PC-9 (cell line): ENCODE data around the gene VCAN. TPM values are rescaled to one million over a fixed set of nuclear protein-coding genes. Genes with fewer than 3 reads are reported as not detected.

Experiments used
- BruUV-seq: library from RNA; stranded (reverse); fragments of 400-500 nt; replicated peaks from 2 replicates; lab custom pipeline; 2021; lab: Mats Ljungman, UMichigan
- CTCF ChIA-PET: fragments of 300-600 bp; sonication (Branson Sonifier 250); formaldehyde crosslinking; loops from one replicate; lab custom pipeline; 2022; ENCODE audit warnings: antibody characterized with exemption; lab: Charles Lee
- POLR2A ChIA-PET: fragments of 300-600 bp; sonication (Branson Sonifier 250); formaldehyde crosslinking; loops from one replicate; lab custom pipeline; 2022; ENCODE audit warnings: antibody characterized with exemption; ENCODE audit not compliant: unreplicated experiment; lab: Charles Lee
- DNase-seq, 2 experiments: peaks; one replicate each; pipeline versions ENCODE4 v3.0.0 to v3.0.0-alpha.2; 2015 to 2022; ENCODE audit warnings: mixed read lengths in 1 of 2
- H2AFZ ChIP-seq: fragments of 200-600 bp; sonication (generic); 2 replicates; pipeline ENCODE4 v1.8.1; 2017; ENCODE audit warnings: antibody characterized with exemption
- H3F3A ChIP-seq: fragments of 200-600 bp; sonication (generic); 2 replicates; pipeline ENCODE4 v1.8.1; 2017; ENCODE audit warnings: antibody characterized with exemption, mild to moderate bottlenecking, low read depth; ENCODE audit not compliant: insufficient read depth
- H3K27ac ChIP-seq: fragments of 200-600 bp; sonication (generic); 2 replicates; pipeline ENCODE4 v1.6.1; 2016; ENCODE audit warnings: mixed run types
- H3K27me3 ChIP-seq: fragments of 200-600 bp; sonication (generic); 2 replicates; pipeline ENCODE4 v1.6.1; 2016; ENCODE audit warnings: low read depth, mixed run types; ENCODE audit not compliant: insufficient read depth
- H3K36me3 ChIP-seq: fragments of 200-600 bp; sonication (generic); 2 replicates; pipeline ENCODE4 v1.6.1; 2016; ENCODE audit warnings: low read depth, mixed run types
- H3K4me1 ChIP-seq: fragments of 200-600 bp; sonication (generic); replicated peaks from 2 replicates; pipeline ENCODE4 v1.6.1; 2016; ENCODE audit warnings: mixed run types; ENCODE audit not compliant: insufficient read depth
- H3K4me2 ChIP-seq: fragments of 200-600 bp; sonication (generic); 2 replicates; pipeline ENCODE4 v1.6.1; 2017; ENCODE audit warnings: mixed run types
- H3K4me3 ChIP-seq: fragments of 200-600 bp; sonication (generic); 2 replicates; pipeline ENCODE4 v1.6.1; 2016; ENCODE audit warnings: mixed run types
- H3K79me2 ChIP-seq: fragments of 200-600 bp; sonication (generic); 2 replicates; pipeline ENCODE4 v1.6.1; 2017; ENCODE audit warnings: low read depth, mixed run types
- H3K9me2 ChIP-seq: fragments of 200-600 bp; sonication (generic); 2 replicates; pipeline ENCODE4 v1.8.1; 2017; ENCODE audit warnings: mild to moderate bottlenecking; ENCODE audit not compliant: insufficient read depth
- H3K9me3 ChIP-seq: fragments of 200-600 bp; sonication (generic); 2 replicates; pipeline ENCODE4 v1.8.1; 2016; ENCODE audit warnings: low read depth; ENCODE audit not compliant: insufficient read depth
- H4K20me1 ChIP-seq: fragments of 200-600 bp; sonication (generic); 2 replicates; pipeline ENCODE4 v1.8.1; 2017; ENCODE audit not compliant: insufficient read depth
- CTCF ChIP-seq: fragments of 200-600 bp; sonication (generic); conservative IDR thresholded peaks from 2 replicates; pipeline ENCODE4 v1.6.1; 2017; ENCODE audit warnings: mixed run types, antibody characterized with exemption, mild to moderate bottlenecking, moderate library complexity
- EZH2 ChIP-seq: fragments of 200-600 bp; sonication (generic); IDR thresholded peaks from 2 replicates; pipeline ENCODE4 v1.8.0; 2017; ENCODE audit warnings: antibody characterized with exemption, low read depth
- intact Hi-C: fragments of 100-400 bp; cut with micrococcal nuclease; formaldehyde crosslinking; loops from one replicate; pipeline ENCODE4 v1.10.0; 2022; ENCODE audit not compliant: unreplicated experiment
- total RNA-seq: library from RNA; stranded (reverse); gene quantifications from 2 replicates; pipeline ENCODE4 v1.2.3, GENCODE V29; 2021

Gene VCAN
- total RNA-seq, 1 experiment from 2014 or later, result 0.28 TPM

GRCh38 chr5:83513491-83513890 is 41.9 kb downstream of the VCAN start:
- no peak for DNase-seq
- Histone ChIP-seq H3F3A (no peaks in the 10 kb centered on the region), H4K20me1 (no peaks in the 10 kb centered on the region), H3K36me3 (no peaks in the 10 kb centered on the region), H3K9me3 (no peaks in the 10 kb centered on the region), H3K27ac (no peak overlapping the region), H3K4me1 (no peaks in the 10 kb centered on the region), H3K9me2 (no peaks in the 10 kb centered on the region), H2AFZ (no peak overlapping the region), H3K27me3 (no peaks in the 10 kb centered on the region), H3K4me3 (no peak overlapping the region), H3K4me2 (no peak overlapping the region), H3K79me2 (no peaks in the 10 kb centered on the region)
- BruUV-seq, result no TSS peak
- CTCF ChIA-PET, result no interaction called here
- TF ChIP-seq CTCF (no peak), EZH2 (no peak)
- intact Hi-C loops, result no loop called here
- POLR2A ChIA-PET, result no interaction called here

- POLR2A ChIA-PET, result no interaction called here
- H3K27me3 ChIP-seq, result no peaks in the 10 kb centered on the region; the same call in 1 of the 2 replicates
- no peaks in the 10 kb centered on the region for H3K36me3 ChIP-seq
- no peaks in the 10 kb centered on the region for H4K20me1 ChIP-seq
- no peak for DNase-seq
- no peak overlapping the region for H2AFZ ChIP-seq
- BruUV-seq, result no TSS peak
- no peak overlapping the region for H3K4me3 ChIP-seq
- CTCF ChIA-PET, result no interaction called here
- H3F3A ChIP-seq, result no peaks in the 10 kb centered on the region
- TF ChIP-seq EZH2, result no peak
- no peak for TF ChIP-seq CTCF
- no peaks in the 10 kb centered on the region for H3K4me1 ChIP-seq
- H3K27ac ChIP-seq, result no peak overlapping the region
- H3K9me3 ChIP-seq, result no peaks in the 10 kb centered on the region
- intact Hi-C loops, result no loop called here
- H3K9me2 ChIP-seq, result no peaks in the 10 kb centered on the region
- H3K4me2 ChIP-seq, result no peak overlapping the region
- no peaks in the 10 kb centered on the region for H3K79me2 ChIP-seq
Measured at GRCh38 chr5:83516377-83516776, 44.8 kb downstream of the VCAN start.

- BruUV-seq, result no TSS peak
- CTCF ChIA-PET, result no interaction called here
- H3K27ac ChIP-seq, result no peak overlapping the region
Measured at GRCh38 chr5:83517072-83517687, 45.6 kb downstream of the VCAN start.

More at GRCh38 chr5:83517072-83517687, 45.6 kb downstream of the VCAN start:
- no peaks in the 10 kb centered on the region for H3K36me3 ChIP-seq
- H3K9me2 ChIP-seq, result no peaks in the 10 kb centered on the region
- no peak overlapping the region for H3K4me2 ChIP-seq
- POLR2A ChIA-PET, result no interaction called here
- no peak for TF ChIP-seq CTCF
- TF ChIP-seq EZH2, result no peak
- no peak for DNase-seq
- H4K20me1 ChIP-seq, result no peaks in the 10 kb centered on the region
- intact Hi-C loops, result no loop called here
- H3K27me3 ChIP-seq, result no peaks in the 10 kb centered on the region; the same call in 1 of the 2 replicates
- no peak overlapping the region for H2AFZ ChIP-seq
- no peaks in the 10 kb centered on the region for H3K9me3 ChIP-seq
- no peaks in the 10 kb centered on the region for H3K4me1 ChIP-seq
- H3F3A ChIP-seq, result no peaks in the 10 kb centered on the region
- no peaks in the 10 kb centered on the region for H3K79me2 ChIP-seq
- no peak overlapping the region for H3K4me3 ChIP-seq
